H9 (cell line): Measurements from ENCODE around the gene P2RX7. TPM values are rescaled to one million over a fixed set of nuclear protein-coding genes. Genes with fewer than 3 reads are reported as not detected.

Experiments
- DNase-seq: peaks from one replicate; pipeline ENCODE4 v3.0.0-alpha.2; 2017
- H2AFZ ChIP-seq: one replicate; pipeline ENCODE4 v1.6.1; 2013; ENCODE audit warnings: mild to moderate bottlenecking, low read length, control low read depth, moderate library complexity
- H2AK5ac ChIP-seq: 2 replicates; pipeline ENCODE4 v1.6.1; 2013; ENCODE audit warnings: low read length, control low read depth, mixed read lengths; ENCODE audit not compliant: insufficient read length
- H2BK120ac ChIP-seq: one replicate; pipeline ENCODE4 v1.6.1; 2013; ENCODE audit warnings: low read depth, mild to moderate bottlenecking, low read length, control low read depth, inconsistent platforms; ENCODE audit not compliant: poor library complexity, severe bottlenecking
- H2BK12ac ChIP-seq: 2 replicates; pipeline ENCODE4 v1.6.1; 2013; ENCODE audit warnings: low read length, control low read depth, mixed read lengths, low read depth; ENCODE audit not compliant: insufficient read length
- H2BK15ac ChIP-seq: 2 replicates; pipeline ENCODE4 v1.6.1; 2013; ENCODE audit warnings: low read depth, low read length, control low read depth
- H2BK20ac ChIP-seq: one replicate; pipeline ENCODE4 v1.6.1; 2013; ENCODE audit warnings: low read depth, mild to moderate bottlenecking, low read length, control low read depth, inconsistent platforms; ENCODE audit not compliant: poor library complexity, severe bottlenecking
- H2BK5ac ChIP-seq: 2 replicates; pipeline ENCODE4 v1.6.1; 2013; ENCODE audit warnings: low read length, control low read depth, mixed read lengths; ENCODE audit not compliant: insufficient read length
- H3K14ac ChIP-seq: 2 replicates; pipeline ENCODE4 v1.6.1; 2013; ENCODE audit warnings: low read length, control low read depth; ENCODE audit not compliant: insufficient read depth
- H3K18ac ChIP-seq: 2 replicates; pipeline ENCODE4 v1.6.1; 2013; ENCODE audit warnings: low read depth, mild to moderate bottlenecking, mixed read lengths, low read length, control low read depth; ENCODE audit not compliant: insufficient read length
- H3K23ac ChIP-seq: 2 replicates; pipeline ENCODE4 v1.6.1; 2013; ENCODE audit warnings: low read length, control low read depth, mixed read lengths, low read depth; ENCODE audit not compliant: insufficient read length
- H3K23me2 ChIP-seq: 2 replicates; pipeline ENCODE4 v1.6.1; 2013; ENCODE audit warnings: low read depth, mild to moderate bottlenecking, mixed read lengths, low read length, control low read depth; ENCODE audit not compliant: insufficient read length, poor library complexity, severe bottlenecking
- H3K27ac ChIP-seq: 2 replicates; pipeline ENCODE4 v1.5.1; 2013; ENCODE audit warnings: low read length, control low read depth, mixed read lengths, low read depth; ENCODE audit not compliant: insufficient read length
- H3K27me3 ChIP-seq: 2 replicates; pipeline ENCODE4 v1.6.1; 2013; ENCODE audit warnings: low read length, control low read depth, inconsistent platforms; ENCODE audit not compliant: insufficient read depth
- H3K4ac ChIP-seq: 2 replicates; pipeline ENCODE4 v1.6.1; 2013; ENCODE audit warnings: low read depth, mild to moderate bottlenecking, control low read depth, inconsistent platforms, low read length, moderate library complexity
- H3K4me1 ChIP-seq: 2 replicates; pipeline ENCODE4 v1.6.1; 2013; ENCODE audit warnings: low read length, control low read depth, inconsistent platforms; ENCODE audit not compliant: insufficient read depth
- H3K4me2 ChIP-seq: 2 replicates; pipeline ENCODE4 v1.6.1; 2013; ENCODE audit warnings: low read length, control low read depth, mixed read lengths; ENCODE audit not compliant: insufficient read length, insufficient read depth
- H3K56ac ChIP-seq: 2 replicates; pipeline ENCODE4 v1.6.1; 2013; ENCODE audit warnings: low read depth, mild to moderate bottlenecking, mixed read lengths, low read length, control low read depth; ENCODE audit not compliant: insufficient read length
- H3K79me1 ChIP-seq: 2 replicates; pipeline ENCODE4 v1.6.1; 2013; ENCODE audit warnings: low read depth, mild to moderate bottlenecking, moderate library complexity, low read length, control low read depth, inconsistent platforms; ENCODE audit not compliant: insufficient read depth, poor library complexity, severe bottlenecking
- H3K79me2 ChIP-seq: 2 replicates; pipeline ENCODE4 v1.6.1; 2013; ENCODE audit warnings: low read length, control low read depth, inconsistent platforms; ENCODE audit not compliant: insufficient read depth
- H3K9ac ChIP-seq: 2 replicates; pipeline ENCODE4 v1.6.1; 2013; ENCODE audit warnings: low read length, control low read depth, mixed read lengths; ENCODE audit not compliant: insufficient read length; ENCODE audit errors: extremely low read depth
- H3K9me3 ChIP-seq: one replicate; pipeline ENCODE4 v1.6.1; 2013; ENCODE audit warnings: low read depth, low read length, inconsistent platforms; ENCODE audit not compliant: control insufficient read depth
- H3T11ph ChIP-seq: one replicate; pipeline ENCODE4 v1.6.1; 2013; ENCODE audit warnings: mild to moderate bottlenecking, low read length, control low read depth, inconsistent platforms
- H4K20me1 ChIP-seq: one replicate; pipeline ENCODE4 v1.6.1; 2013; ENCODE audit not compliant: control insufficient read depth, insufficient read length, insufficient read depth
- H4K5ac ChIP-seq: 2 replicates; pipeline ENCODE4 v1.6.1; 2013; ENCODE audit warnings: low read depth, mild to moderate bottlenecking, mixed read lengths, low read length, control low read depth; ENCODE audit not compliant: insufficient read length
- H4K8ac ChIP-seq: replicated peaks from 2 replicates; pipeline ENCODE4 v1.6.1; 2013; ENCODE audit warnings: low read length, control low read depth, mixed read lengths, low read depth; ENCODE audit not compliant: insufficient read length
- H4K91ac ChIP-seq: 2 replicates; pipeline ENCODE4 v1.6.1; 2013; ENCODE audit warnings: low read depth, mild to moderate bottlenecking, moderate library complexity, mixed read lengths, low read length, control low read depth; ENCODE audit not compliant: insufficient read length
- H3K27ac Mint-ChIP-seq, 3 experiments: 2 replicates in 2 of 3; 3 replicates in 1 of 3; pipeline ENCODE4 v1.8.0; 2020 to 2021; ENCODE audit warnings: mixed read lengths in 3 of 3, mild to moderate bottlenecking in 1 of 3, moderate library complexity in 1 of 3
- H3K27me3 Mint-ChIP-seq: 2 replicates; pipeline ENCODE4 v1.8.0; 2021; ENCODE audit warnings: low read depth, mild to moderate bottlenecking, moderate library complexity, mixed read lengths
- H3K36me3 Mint-ChIP-seq, 3 experiments: 2 replicates in 2 of 3; 3 replicates in 1 of 3; pipeline ENCODE4 v1.8.0; 2020 to 2021; ENCODE audit warnings: low read depth in 3 of 3, mixed read lengths in 3 of 3; ENCODE audit not compliant: insufficient read depth in 1 of 3
- H3K4me1 Mint-ChIP-seq, 2 experiments: 2 replicates each; pipeline ENCODE4 v1.8.0; 2020; ENCODE audit warnings: mixed read lengths in 2 of 2
- H3K4me3 Mint-ChIP-seq, 2 experiments: 2 replicates in 1 of 2; 3 replicates in 1 of 2; pipeline ENCODE4 v1.8.0; 2020 to 2021; ENCODE audit warnings: mild to moderate bottlenecking in 2 of 2, mixed read lengths in 2 of 2, moderate library complexity in 1 of 2
- H3K9me3 Mint-ChIP-seq, 2 experiments: 2 replicates in 1 of 2; 3 replicates in 1 of 2; pipeline ENCODE4 v1.8.0; 2020; ENCODE audit warnings: mild to moderate bottlenecking in 2 of 2, mixed read lengths in 2 of 2, moderate library complexity in 1 of 2
- CTCF ChIP-seq: fragments of 200-600 bp; sonication (generic); conservative IDR thresholded peaks from 3 replicates; pipeline ENCODE4 v1.8.0; 2021; ENCODE audit warnings: antibody characterized with exemption, mild to moderate bottlenecking
- WGBS: extraction: QIAGEN DNeasy Blood & Tissue Kit; methylation state at CpG from one replicate; pipeline ENCODE4 v1.1.7; 2013; ENCODE audit warnings: missing lambda C conversion rate, low lambda C conversion rate, mixed read lengths; ENCODE audit not compliant: insufficient read length; ENCODE audit errors: extremely low coverage; 5-methylcytosine and 5-hydroxymethylcytosine counted together
- total RNA-seq: library from RNA; stranded (reverse); gene quantifications from 2 replicates; pipeline ENCODE4 v1.2.1, GENCODE V29; 2021

The P2RX7 gene
- total RNA-seq, 1 experiment from 2014 or later = 0.09 TPM

GRCh38 chr12:121218588-121219352 is 86.1 kb downstream of the P2RX7 start:
- DNase-seq = no peak
- no peak overlapping the region for H3K4me3 Mint-ChIP-seq
- Histone ChIP-seq H3K23me2 (no peaks in the 10 kb centered on the region), H2AFZ (no peak overlapping the region), H3K79me1 (no peaks in the 10 kb centered on the region), H2BK5ac (no peak overlapping the region), H3K27ac (no peak overlapping the region), H3K18ac (no peak overlapping the region), H2BK120ac (no peak overlapping the region), H3K9me3 (no peaks in the 10 kb centered on the region), H4K20me1 (no peaks in the 10 kb centered on the region), H3T11ph (no peak overlapping the region), H3K4me1 (no peaks in the 10 kb centered on the region), H3K56ac (no peak overlapping the region), H4K5ac (no peak overlapping the region), H2AK5ac (no peak overlapping the region), H3K14ac (no peak overlapping the region), H2BK12ac (no peak overlapping the region), H3K23ac (no peak overlapping the region), H3K4me2 (no peak overlapping the region), H2BK15ac (no peak overlapping the region), H2BK20ac (no peak overlapping the region), H4K91ac (no peak overlapping the region), H3K27me3 (no peaks in the 10 kb centered on the region), H3K79me2 (no peaks in the 10 kb centered on the region), H3K4ac (no peak overlapping the region), H3K9ac (no peak overlapping the region), H4K8ac (no peak overlapping the region)
- H3K27me3 Mint-ChIP-seq = no peaks in the 10 kb centered on the region
- H3K27ac Mint-ChIP-seq = no peak overlapping the region
- H3K4me1 Mint-ChIP-seq = no peaks in the 10 kb centered on the region
- TF ChIP-seq CTCF = no peak
- no CpG with 5 or more reads among the region's 18 CpGs for WGBS
- peaks cover 0 to 2% (median 2%) of the 10 kb centered on the region in 3 experiments; a peak in 3 of 7 replicates for H3K36me3 Mint-ChIP-seq
- H3K9me3 Mint-ChIP-seq = no peaks in the 10 kb centered on the region
